H9 (cell line): Measurements from ENCODE around the gene MTFMT. TPM values are rescaled to one million over a fixed set of nuclear protein-coding genes. Genes with fewer than 3 reads are reported as not detected.
"Not testable (repeated sequence)": the region's sequence is repeated elsewhere in the genome, so short reads cannot be mapped to it uniquely, and the experiment has no call there.

ENCODE experiments used
- DNase-seq: peaks from one replicate; pipeline ENCODE4 v3.0.0-alpha.2; 2017
- H2AFZ ChIP-seq: one replicate; pipeline ENCODE4 v1.6.1; 2013; ENCODE audit warnings: mild to moderate bottlenecking, low read length, control low read depth, moderate library complexity
- H2AK5ac ChIP-seq: 2 replicates; pipeline ENCODE4 v1.6.1; 2013; ENCODE audit warnings: low read length, control low read depth, mixed read lengths; ENCODE audit not compliant: insufficient read length
- H2BK120ac ChIP-seq: one replicate; pipeline ENCODE4 v1.6.1; 2013; ENCODE audit warnings: low read depth, mild to moderate bottlenecking, low read length, control low read depth, inconsistent platforms; ENCODE audit not compliant: poor library complexity, severe bottlenecking
- H2BK12ac ChIP-seq: 2 replicates; pipeline ENCODE4 v1.6.1; 2013; ENCODE audit warnings: low read length, control low read depth, mixed read lengths, low read depth; ENCODE audit not compliant: insufficient read length
- H2BK15ac ChIP-seq: 2 replicates; pipeline ENCODE4 v1.6.1; 2013; ENCODE audit warnings: low read depth, low read length, control low read depth
- H2BK20ac ChIP-seq: one replicate; pipeline ENCODE4 v1.6.1; 2013; ENCODE audit warnings: low read depth, mild to moderate bottlenecking, low read length, control low read depth, inconsistent platforms; ENCODE audit not compliant: poor library complexity, severe bottlenecking
- H2BK5ac ChIP-seq: 2 replicates; pipeline ENCODE4 v1.6.1; 2013; ENCODE audit warnings: low read length, control low read depth, mixed read lengths; ENCODE audit not compliant: insufficient read length
- H3K14ac ChIP-seq: 2 replicates; pipeline ENCODE4 v1.6.1; 2013; ENCODE audit warnings: low read length, control low read depth; ENCODE audit not compliant: insufficient read depth
- H3K18ac ChIP-seq: 2 replicates; pipeline ENCODE4 v1.6.1; 2013; ENCODE audit warnings: low read depth, mild to moderate bottlenecking, mixed read lengths, low read length, control low read depth; ENCODE audit not compliant: insufficient read length
- H3K23ac ChIP-seq: 2 replicates; pipeline ENCODE4 v1.6.1; 2013; ENCODE audit warnings: low read length, control low read depth, mixed read lengths, low read depth; ENCODE audit not compliant: insufficient read length
- H3K23me2 ChIP-seq: 2 replicates; pipeline ENCODE4 v1.6.1; 2013; ENCODE audit warnings: low read depth, mild to moderate bottlenecking, mixed read lengths, low read length, control low read depth; ENCODE audit not compliant: insufficient read length, poor library complexity, severe bottlenecking
- H3K27ac ChIP-seq: 2 replicates; pipeline ENCODE4 v1.5.1; 2013; ENCODE audit warnings: low read length, control low read depth, mixed read lengths, low read depth; ENCODE audit not compliant: insufficient read length
- H3K27me3 ChIP-seq: 2 replicates; pipeline ENCODE4 v1.6.1; 2013; ENCODE audit warnings: low read length, control low read depth, inconsistent platforms; ENCODE audit not compliant: insufficient read depth
- H3K4ac ChIP-seq: 2 replicates; pipeline ENCODE4 v1.6.1; 2013; ENCODE audit warnings: low read depth, mild to moderate bottlenecking, control low read depth, inconsistent platforms, low read length, moderate library complexity
- H3K4me1 ChIP-seq: 2 replicates; pipeline ENCODE4 v1.6.1; 2013; ENCODE audit warnings: low read length, control low read depth, inconsistent platforms; ENCODE audit not compliant: insufficient read depth
- H3K4me2 ChIP-seq: 2 replicates; pipeline ENCODE4 v1.6.1; 2013; ENCODE audit warnings: low read length, control low read depth, mixed read lengths; ENCODE audit not compliant: insufficient read length, insufficient read depth
- H3K56ac ChIP-seq: 2 replicates; pipeline ENCODE4 v1.6.1; 2013; ENCODE audit warnings: low read depth, mild to moderate bottlenecking, mixed read lengths, low read length, control low read depth; ENCODE audit not compliant: insufficient read length
- H3K79me1 ChIP-seq: 2 replicates; pipeline ENCODE4 v1.6.1; 2013; ENCODE audit warnings: low read depth, mild to moderate bottlenecking, moderate library complexity, low read length, control low read depth, inconsistent platforms; ENCODE audit not compliant: insufficient read depth, poor library complexity, severe bottlenecking
- H3K79me2 ChIP-seq: 2 replicates; pipeline ENCODE4 v1.6.1; 2013; ENCODE audit warnings: low read length, control low read depth, inconsistent platforms; ENCODE audit not compliant: insufficient read depth
- H3K9ac ChIP-seq: 2 replicates; pipeline ENCODE4 v1.6.1; 2013; ENCODE audit warnings: low read length, control low read depth, mixed read lengths; ENCODE audit not compliant: insufficient read length; ENCODE audit errors: extremely low read depth
- H3K9me3 ChIP-seq: one replicate; pipeline ENCODE4 v1.6.1; 2013; ENCODE audit warnings: low read depth, low read length, inconsistent platforms; ENCODE audit not compliant: control insufficient read depth
- H3T11ph ChIP-seq: one replicate; pipeline ENCODE4 v1.6.1; 2013; ENCODE audit warnings: mild to moderate bottlenecking, low read length, control low read depth, inconsistent platforms
- H4K20me1 ChIP-seq: one replicate; pipeline ENCODE4 v1.6.1; 2013; ENCODE audit not compliant: control insufficient read depth, insufficient read length, insufficient read depth
- H4K5ac ChIP-seq: 2 replicates; pipeline ENCODE4 v1.6.1; 2013; ENCODE audit warnings: low read depth, mild to moderate bottlenecking, mixed read lengths, low read length, control low read depth; ENCODE audit not compliant: insufficient read length
- H4K8ac ChIP-seq: replicated peaks from 2 replicates; pipeline ENCODE4 v1.6.1; 2013; ENCODE audit warnings: low read length, control low read depth, mixed read lengths, low read depth; ENCODE audit not compliant: insufficient read length
- H4K91ac ChIP-seq: 2 replicates; pipeline ENCODE4 v1.6.1; 2013; ENCODE audit warnings: low read depth, mild to moderate bottlenecking, moderate library complexity, mixed read lengths, low read length, control low read depth; ENCODE audit not compliant: insufficient read length
- H3K27ac Mint-ChIP-seq, 3 experiments: 2 replicates in 2 of 3; 3 replicates in 1 of 3; pipeline ENCODE4 v1.8.0; 2020 to 2021; ENCODE audit warnings: mixed read lengths in 3 of 3, mild to moderate bottlenecking in 1 of 3, moderate library complexity in 1 of 3
- H3K27me3 Mint-ChIP-seq: 2 replicates; pipeline ENCODE4 v1.8.0; 2021; ENCODE audit warnings: low read depth, mild to moderate bottlenecking, moderate library complexity, mixed read lengths
- H3K36me3 Mint-ChIP-seq, 3 experiments: 2 replicates in 2 of 3; 3 replicates in 1 of 3; pipeline ENCODE4 v1.8.0; 2020 to 2021; ENCODE audit warnings: low read depth in 3 of 3, mixed read lengths in 3 of 3; ENCODE audit not compliant: insufficient read depth in 1 of 3
- H3K4me1 Mint-ChIP-seq, 2 experiments: 2 replicates each; pipeline ENCODE4 v1.8.0; 2020; ENCODE audit warnings: mixed read lengths in 2 of 2
- H3K4me3 Mint-ChIP-seq, 2 experiments: 2 replicates in 1 of 2; 3 replicates in 1 of 2; pipeline ENCODE4 v1.8.0; 2020 to 2021; ENCODE audit warnings: mild to moderate bottlenecking in 2 of 2, mixed read lengths in 2 of 2, moderate library complexity in 1 of 2
- H3K9me3 Mint-ChIP-seq, 2 experiments: 2 replicates in 1 of 2; 3 replicates in 1 of 2; pipeline ENCODE4 v1.8.0; 2020; ENCODE audit warnings: mild to moderate bottlenecking in 2 of 2, mixed read lengths in 2 of 2, moderate library complexity in 1 of 2
- WGBS: extraction: QIAGEN DNeasy Blood & Tissue Kit; methylation state at CpG from one replicate; pipeline ENCODE4 v1.1.7; 2013; ENCODE audit warnings: missing lambda C conversion rate, low lambda C conversion rate, mixed read lengths; ENCODE audit not compliant: insufficient read length; ENCODE audit errors: extremely low coverage; 5-methylcytosine and 5-hydroxymethylcytosine counted together
- total RNA-seq: library from RNA; stranded (reverse); gene quantifications from 2 replicates; pipeline ENCODE4 v1.2.1, GENCODE V29; 2021
- TF ChIP-seq, protein P1 (sequence below): fragments of 200-600 bp; sonication (generic); conservative IDR thresholded peaks from 3 replicates; pipeline ENCODE4 v1.8.0; 2021; ENCODE audit warnings: antibody characterized with exemption, mild to moderate bottlenecking

MTFMT gene
- total RNA-seq, 1 experiment from 2014 or later, result 16.0 TPM

DNA sequence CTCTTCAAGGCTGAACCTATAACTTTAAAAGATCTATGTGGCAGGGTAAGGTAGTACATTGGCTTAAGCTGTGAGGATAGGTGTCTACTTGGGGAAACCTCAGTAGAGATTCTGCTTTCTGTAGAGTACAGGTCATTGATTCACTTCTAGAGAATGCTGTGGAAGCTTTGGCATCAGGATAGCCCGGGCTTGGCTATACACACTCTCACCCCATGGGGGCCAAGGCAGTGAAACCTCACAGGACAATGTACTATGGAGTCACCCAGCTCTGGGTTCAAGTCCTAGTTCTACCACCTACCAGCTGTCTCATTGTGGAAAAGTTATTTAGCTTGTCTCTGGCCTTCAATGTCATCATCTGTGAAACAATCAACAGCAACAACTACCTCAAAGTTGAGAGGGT, 9.0 kb downstream of the MTFMT start:
- TF ChIP-seq, protein P1, sequence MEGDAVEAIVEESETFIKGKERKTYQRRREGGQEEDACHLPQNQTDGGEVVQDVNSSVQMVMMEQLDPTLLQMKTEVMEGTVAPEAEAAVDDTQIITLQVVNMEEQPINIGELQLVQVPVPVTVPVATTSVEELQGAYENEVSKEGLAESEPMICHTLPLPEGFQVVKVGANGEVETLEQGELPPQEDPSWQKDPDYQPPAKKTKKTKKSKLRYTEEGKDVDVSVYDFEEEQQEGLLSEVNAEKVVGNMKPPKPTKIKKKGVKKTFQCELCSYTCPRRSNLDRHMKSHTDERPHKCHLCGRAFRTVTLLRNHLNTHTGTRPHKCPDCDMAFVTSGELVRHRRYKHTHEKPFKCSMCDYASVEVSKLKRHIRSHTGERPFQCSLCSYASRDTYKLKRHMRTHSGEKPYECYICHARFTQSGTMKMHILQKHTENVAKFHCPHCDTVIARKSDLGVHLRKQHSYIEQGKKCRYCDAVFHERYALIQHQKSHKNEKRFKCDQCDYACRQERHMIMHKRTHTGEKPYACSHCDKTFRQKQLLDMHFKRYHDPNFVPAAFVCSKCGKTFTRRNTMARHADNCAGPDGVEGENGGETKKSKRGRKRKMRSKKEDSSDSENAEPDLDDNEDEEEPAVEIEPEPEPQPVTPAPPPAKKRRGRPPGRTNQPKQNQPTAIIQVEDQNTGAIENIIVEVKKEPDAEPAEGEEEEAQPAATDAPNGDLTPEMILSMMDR, result 0 out of 3 replicates have a peak, but pooled peaks have one; percentile 16
- H3K27ac Mint-ChIP-seq, result no peak overlapping the region
- no peak overlapping the region for H4K91ac ChIP-seq
- no peak overlapping the region for H2AK5ac ChIP-seq
- H4K8ac ChIP-seq, result no peak overlapping the region
- peaks cover 5 to 49% (median 48%) of the 10 kb centered on the region in 3 experiments; a peak in 6 of 7 replicates for H3K36me3 Mint-ChIP-seq
- no peak overlapping the region for H2BK20ac ChIP-seq
- no peaks in the 10 kb centered on the region for H3K4me1 Mint-ChIP-seq
- no peak overlapping the region for H3K4me3 Mint-ChIP-seq
- H4K5ac ChIP-seq, result no peak overlapping the region
- H3K9ac ChIP-seq, result no peak overlapping the region
- H3K27ac ChIP-seq, result no peak overlapping the region
- H2BK120ac ChIP-seq, result no peak overlapping the region
- H3K4ac ChIP-seq, result no peak overlapping the region
- no peak overlapping the region for H3T11ph ChIP-seq
- no peaks in the 10 kb centered on the region for H3K23me2 ChIP-seq
- no CpG with 5 or more reads among the region's 1 CpG for WGBS
- no peak overlapping the region for H3K18ac ChIP-seq
- no peak for DNase-seq
- no peaks in the 10 kb centered on the region for H3K79me2 ChIP-seq
- no peaks in the 10 kb centered on the region for H3K27me3 ChIP-seq
- no peak overlapping the region for H3K14ac ChIP-seq
- no peak overlapping the region for H2BK12ac ChIP-seq
- H3K4me2 ChIP-seq, result no peak overlapping the region
- no peak overlapping the region for H2BK5ac ChIP-seq
- no peaks in the 10 kb centered on the region for H3K4me1 ChIP-seq
- no peaks in the 10 kb centered on the region for H3K9me3 ChIP-seq
- no peaks in the 10 kb centered on the region for H3K27me3 Mint-ChIP-seq
- H2BK15ac ChIP-seq, result no peak overlapping the region
- H2AFZ ChIP-seq, result no peak overlapping the region
- H3K56ac ChIP-seq, result no peak overlapping the region
- no peaks in the 10 kb centered on the region for H3K79me1 ChIP-seq
- H3K9me3 Mint-ChIP-seq, result no peaks in the 10 kb centered on the region
- no peaks in the 10 kb centered on the region for H4K20me1 ChIP-seq
- H3K23ac ChIP-seq, result no peak overlapping the region

DNA sequence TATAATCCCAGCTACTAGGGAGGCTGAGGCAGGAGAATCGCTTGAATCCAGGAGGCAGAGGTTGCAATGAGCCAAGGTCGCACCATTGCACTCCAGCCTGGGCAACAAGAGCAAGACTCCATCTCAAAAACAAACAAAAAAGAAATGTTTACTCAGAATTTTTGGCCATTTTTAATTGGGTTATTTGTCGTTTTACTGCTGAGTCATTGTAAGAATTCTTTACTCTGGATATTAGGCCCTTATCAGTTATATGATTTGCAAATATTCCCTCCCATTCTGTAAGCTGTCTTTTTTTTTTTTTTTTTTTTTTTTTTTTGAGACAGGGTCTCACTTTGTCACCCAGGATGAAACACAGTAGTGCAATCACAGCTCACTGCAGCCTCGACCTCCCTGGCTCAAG, 18.2 kb downstream of the MTFMT start:
- not testable (repeated sequence) for H2BK15ac ChIP-seq, H3K9me3 Mint-ChIP-seq, H2AK5ac ChIP-seq, H3K4me2 ChIP-seq, H3K4me1 ChIP-seq, H3K27ac Mint-ChIP-seq, H2BK120ac ChIP-seq, H3K27me3 Mint-ChIP-seq, H4K8ac ChIP-seq, H3K27me3 ChIP-seq, H3K18ac ChIP-seq, H3K23me2 ChIP-seq, H3K9me3 ChIP-seq, H3K14ac ChIP-seq, H4K20me1 ChIP-seq, H3K4me3 Mint-ChIP-seq, H3K23ac ChIP-seq, H2BK5ac ChIP-seq, DNase-seq, H3K27ac ChIP-seq, H3K79me1 ChIP-seq, H3K4ac ChIP-seq, H2BK12ac ChIP-seq, H3K79me2 ChIP-seq, H3K9ac ChIP-seq, H2BK20ac ChIP-seq, H3T11ph ChIP-seq, H4K91ac ChIP-seq, H4K5ac ChIP-seq, H2AFZ ChIP-seq, H3K56ac ChIP-seq
- Mint-ChIP-seq H3K36me3 (peaks cover 22 to 48% (median 37%) of the 10 kb centered on the region in 3 experiments), H3K4me1 (peaks cover 14% of the 10 kb centered on the region in 2 experiments)
- no CpG with 5 or more reads among the region's 4 CpGs for WGBS
